ENCODE data around the gene CIAO3.
"Not testable (repeated sequence)": the region's sequence is repeated elsewhere in the genome, so short reads cannot be mapped to it uniquely, and the experiment has no call there.

Gene CIAO3

GRCh38 chr16:724188-725040, 16.4 kb downstream of the CIAO3 start:
- DNase-seq (ENCODE audit: low read depth in 3 of 3) = no peak

- DNase-seq (ENCODE audit: low read depth in 3 of 3) = no peak
Measured at GRCh38 chr16:723695-724094, 17.1 kb downstream of the CIAO3 start.

GRCh38 chr16:722835-723633, 17.8 kb downstream of the CIAO3 start:
- DNase-seq (ENCODE audit: low read depth in 3 of 3) = no peak

- no peak for DNase-seq (ENCODE audit: low read depth in 3 of 3)
Measured at GRCh38 chr16:721765-722540, 18.8 kb downstream of the CIAO3 start.

GRCh38 chr16:720990-721764, 19.6 kb downstream of the CIAO3 start, which contains the start of gene ANTKMT:
Gene ANTKMT, plus strand, starts transcription at chr16:721146. Its CDS starts 129 bp downstream, at chr16:721275.
- DNase-seq (ENCODE audit: low read depth in 3 of 3) = peak in 2 of 3 experiments; percentile 42 to 68

GRCh38 chr16:720447-720989, 20.3 kb downstream of the CIAO3 start:
- DNase-seq (ENCODE audit: low read depth in 3 of 3) = no peak

- DNase-seq (ENCODE audit: low read depth in 3 of 3) = no peak
Measured at GRCh38 chr16:719815-720446, 20.9 kb downstream of the CIAO3 start.

- DNase-seq (ENCODE audit: low read depth in 3 of 3) = no peak
Measured at GRCh38 chr16:718922-719321, 21.9 kb downstream of the CIAO3 start.

- DNase-seq (ENCODE audit: low read depth in 3 of 3) = no peak
Measured at GRCh38 chr16:718389-718788, 22.4 kb downstream of the CIAO3 start.

- no peak for DNase-seq (ENCODE audit: low read depth in 3 of 3)
Measured at GRCh38 chr16:717450-718245, 23.1 kb downstream of the CIAO3 start.

- DNase-seq (ENCODE audit: low read depth in 3 of 3) = no peak
Measured at GRCh38 chr16:716768-717325, 23.9 kb downstream of the CIAO3 start.

- no peak for DNase-seq (ENCODE audit: low read depth in 3 of 3)
Measured at GRCh38 chr16:716200-716568, 24.6 kb downstream of the CIAO3 start.

GRCh38 chr16:715477-716199, 25.2 kb downstream of the CIAO3 start:
- no peak for DNase-seq (ENCODE audit: low read depth in 3 of 3)

GRCh38 chr16:714558-715476, 26.0 kb downstream of the CIAO3 start, which contains the start of gene METRN:
Gene METRN, plus strand, starts transcription at chr16:715118. Its CDS starts 172 bp downstream, at chr16:715290.
- peak; percentile 75 to 92 (median 75) for DNase-seq (ENCODE audit: low read depth in 3 of 3)

- no peak for DNase-seq (ENCODE audit: low read depth in 3 of 3)
Measured at GRCh38 chr16:714079-714478, 26.7 kb downstream of the CIAO3 start.

- DNase-seq (ENCODE audit: low read depth in 3 of 3) = not testable (repeated sequence)
Measured at GRCh38 chr16:712740-713250, 28.0 kb downstream of the CIAO3 start.
